GM18502 (cell line): ENCODE measurements around the gene KRTAP1-1.
"Not testable (repeated sequence)": the region's sequence is repeated elsewhere in the genome, so short reads cannot be mapped to it uniquely, and the experiment has no call there.

Source experiments
- ATAC-seq: cut with Tn5 transposase; IDR thresholded peaks from one replicate; pipeline ENCODE4 v1.9.1; 2021; ENCODE audit warnings: mild to moderate bottlenecking; ENCODE audit not compliant: unreplicated experiment, poor library complexity

KRTAP1-1 gene

DNA sequence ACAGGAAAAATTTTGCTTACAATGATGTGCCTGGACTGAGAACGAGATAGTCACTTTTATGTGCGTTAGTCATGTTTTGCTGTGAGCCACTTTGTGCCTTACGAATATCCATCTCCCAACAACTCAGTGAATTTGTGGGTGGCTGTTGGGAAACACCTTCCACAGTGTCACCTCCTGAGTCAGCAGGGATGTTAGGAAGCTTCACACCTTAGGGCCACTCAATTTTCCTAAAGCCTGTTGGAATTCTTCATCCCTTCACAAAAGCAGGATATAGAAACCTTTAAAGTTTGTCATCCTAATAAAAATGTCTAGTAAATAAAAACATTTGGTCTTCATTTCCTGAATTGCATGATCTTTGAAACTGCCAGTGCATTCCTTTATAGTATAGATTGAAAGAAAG lies 28.1 kb downstream of the KRTAP1-1 start:
- ATAC-seq: no peak

DNA sequence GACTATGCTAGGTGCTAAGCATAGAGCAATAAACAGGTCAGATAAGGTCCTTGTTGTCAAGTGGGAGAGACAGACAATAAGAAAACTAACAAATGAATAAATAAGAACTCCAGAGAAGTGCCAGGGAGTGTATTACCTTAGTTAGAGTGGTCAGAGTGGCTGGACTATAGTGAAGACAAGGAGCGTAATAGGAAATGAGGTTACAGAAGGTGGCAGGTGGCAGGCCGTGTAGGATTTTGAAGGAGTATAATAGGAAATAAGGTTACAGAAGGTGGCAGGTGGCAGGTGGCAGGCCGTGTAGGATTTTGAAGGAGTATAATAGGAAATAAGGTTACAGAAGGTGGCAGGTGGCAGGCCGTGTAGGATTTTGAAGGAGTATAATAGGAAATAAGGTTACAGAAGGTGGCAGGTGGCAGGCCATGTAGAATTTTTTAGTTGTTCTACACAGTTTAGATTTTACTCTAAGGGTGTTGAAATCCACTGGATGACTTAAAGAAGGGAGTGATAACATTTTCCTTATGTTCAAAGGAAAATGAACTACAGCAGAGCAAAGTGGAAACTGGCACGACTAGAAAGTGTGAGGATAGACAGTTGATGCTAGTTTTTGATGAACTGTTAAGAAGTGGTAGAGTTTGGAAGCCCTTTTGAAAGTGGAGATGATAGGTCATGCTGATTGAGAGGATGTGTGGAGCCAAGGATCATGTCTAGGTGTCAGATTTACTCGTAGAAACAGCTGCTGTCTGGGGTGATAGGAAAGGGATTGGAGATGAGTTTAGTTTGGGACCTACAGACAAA lies 28.7 kb downstream of the KRTAP1-1 start:
- no peak for ATAC-seq

- ATAC-seq: no peak
These were observed 30.8 kb downstream of the KRTAP1-1 start for GRCh38 chr17:41010441-41010840.

- ATAC-seq: no peak
These were observed 31.3 kb downstream of the KRTAP1-1 start for GRCh38 chr17:41009936-41010335.

- no peak for ATAC-seq
These were observed 31.9 kb downstream of the KRTAP1-1 start for GRCh38 chr17:41009301-41009760.

DNA sequence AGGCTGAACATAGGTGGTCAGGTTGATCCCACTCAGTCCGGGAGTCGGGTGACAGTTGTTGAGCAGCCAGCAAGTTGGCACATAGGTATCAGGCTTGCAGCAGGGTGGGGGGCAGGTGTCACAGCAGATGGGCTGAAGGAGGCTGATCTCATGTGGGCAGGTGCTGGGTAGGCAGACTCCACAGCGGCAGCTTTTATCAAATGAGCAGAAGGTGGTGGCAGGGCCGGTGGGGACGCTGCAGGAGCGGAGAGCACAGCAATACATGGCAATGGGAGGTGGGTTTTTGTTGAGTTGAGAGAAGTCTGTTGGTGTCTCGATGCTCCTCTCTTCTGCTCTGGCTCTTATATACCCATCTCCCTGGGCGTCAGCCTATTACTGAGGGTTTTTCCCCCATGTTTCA lies 32.4 kb downstream of the KRTAP1-1 start, which contains the start of gene KRTAP3-1:
TSS of gene KRTAP3-1 (minus strand) at position 318 of the 400 bp plus-strand sequence. CDS start at position 264, 54 bp downstream.
- ATAC-seq: no peak

DNA sequence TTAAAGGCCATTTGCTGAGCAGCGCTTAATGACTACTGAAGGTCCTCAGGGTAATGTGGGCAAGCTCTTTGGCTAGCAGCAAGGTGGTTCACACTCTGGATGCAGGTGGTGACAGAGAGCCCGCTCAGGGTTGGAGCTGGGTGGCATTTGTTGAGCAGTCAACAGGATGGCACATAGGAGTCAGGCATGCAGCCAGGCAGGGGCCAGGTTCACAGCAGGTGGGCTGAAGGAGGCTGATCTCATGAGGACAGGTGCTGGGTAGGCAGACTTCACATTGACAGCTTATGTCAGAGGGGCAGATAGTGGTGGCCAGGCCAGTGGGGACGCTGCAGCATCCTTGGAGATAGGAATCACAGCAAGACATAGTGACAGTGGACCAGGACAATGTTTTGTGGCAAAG lies 36.9 kb downstream of the KRTAP1-1 start:
- no peak for ATAC-seq

DNA sequence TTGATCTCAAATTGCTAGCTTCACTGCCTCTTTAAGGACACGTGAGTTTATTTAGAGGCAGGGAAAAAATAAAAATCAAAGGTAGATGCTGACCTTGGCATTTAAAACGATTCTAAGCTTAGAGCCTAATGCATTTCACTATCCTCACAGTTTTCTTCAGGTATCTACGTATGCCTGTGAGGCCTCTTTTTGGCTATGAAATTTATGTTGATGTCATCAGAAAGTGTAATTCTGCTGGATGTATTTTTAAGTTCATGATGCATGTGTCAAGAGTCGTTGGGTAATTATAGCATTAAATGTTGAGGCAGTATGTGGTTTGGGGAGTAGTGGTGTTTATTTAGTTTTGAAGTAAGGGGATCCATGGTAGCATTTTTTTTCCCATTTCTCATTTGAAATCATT lies 37.3 kb downstream of the KRTAP1-1 start:
- no peak for ATAC-seq

- no peak for ATAC-seq
These were observed 38.4 kb downstream of the KRTAP1-1 start for GRCh38 chr17:41002814-41003213.

- ATAC-seq: no peak
These were observed 39.5 kb downstream of the KRTAP1-1 start for GRCh38 chr17:41001795-41002194.

GRCh38 chr17:40999563-40999962 lies 41.7 kb downstream of the KRTAP1-1 start, which contains the start of gene KRTAP3-2:
TSS of gene KRTAP3-2 (minus strand) at chr17:40999906. CDS start at chr17:40999853, 53 bp downstream.
- not testable (repeated sequence) for ATAC-seq

DNA sequence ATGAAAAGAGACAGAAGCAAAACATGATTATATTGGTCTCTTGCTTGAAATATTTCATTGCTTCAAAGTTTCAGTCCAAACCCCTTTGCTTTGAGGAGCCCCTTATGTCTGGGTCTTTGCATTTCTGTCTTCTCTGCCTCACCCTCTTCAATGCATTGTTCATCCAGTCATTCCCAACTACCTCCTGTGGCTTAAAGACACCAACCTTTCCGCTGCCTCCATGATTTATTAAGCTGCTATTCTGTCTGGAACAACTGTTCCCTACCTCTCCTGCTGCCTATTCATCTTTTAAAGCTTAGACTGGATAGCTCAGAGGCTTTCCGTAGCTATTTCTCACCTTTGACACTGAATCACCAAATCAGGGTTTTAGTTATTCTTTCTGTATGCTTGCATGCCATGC lies 43.9 kb downstream of the KRTAP1-1 start:
- ATAC-seq: no peak

- ATAC-seq: no peak
These were observed 44.4 kb downstream of the KRTAP1-1 start for GRCh38 chr17:40996829-40997228.

- no peak for ATAC-seq
These were observed 46.1 kb downstream of the KRTAP1-1 start for GRCh38 chr17:40995116-40995515.

- ATAC-seq: no peak
These were observed 47.4 kb downstream of the KRTAP1-1 start, which contains the start of gene KRTAP3-3 for GRCh38 chr17:40993839-40994238. TSS of gene KRTAP3-3 (minus strand) at chr17:40994164. CDS start at chr17:40994097, 67 bp downstream.

DNA sequence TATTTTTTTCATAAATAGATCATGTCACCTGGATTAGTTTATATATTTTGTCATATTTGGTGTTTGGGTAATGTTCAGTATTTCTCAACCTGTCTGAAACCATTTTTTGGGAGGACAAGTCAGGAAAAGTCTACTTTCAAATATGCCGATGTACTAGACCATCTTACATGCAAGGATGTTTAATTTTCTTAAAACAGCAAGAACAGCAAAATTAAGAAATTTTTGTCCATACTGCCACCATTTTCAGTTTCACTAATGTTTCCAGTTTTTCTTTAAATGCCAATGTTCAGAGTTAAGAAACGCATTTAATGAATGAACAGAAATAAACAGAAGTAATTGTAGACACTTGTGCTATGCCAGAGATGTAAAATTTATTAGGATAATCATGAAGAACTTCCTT lies 48.2 kb downstream of the KRTAP1-1 start:
- no peak for ATAC-seq

DNA sequence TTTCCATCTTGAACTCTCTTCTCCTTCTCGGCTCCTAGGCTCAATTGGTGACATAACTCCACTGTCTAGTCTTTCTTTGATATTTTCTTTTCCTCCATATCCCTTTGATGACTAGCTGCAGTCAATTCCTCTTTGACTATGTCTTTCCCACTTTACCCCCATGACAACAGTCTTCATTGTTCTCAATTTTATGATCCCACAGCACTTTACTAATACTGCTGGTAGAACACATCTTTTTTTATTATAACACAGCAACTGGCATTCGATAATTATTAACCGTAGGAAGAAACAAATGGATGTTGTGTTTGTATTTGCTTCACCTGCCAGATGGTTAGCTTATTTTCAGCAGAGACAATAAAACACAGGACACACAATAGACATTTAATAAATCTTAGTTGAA lies 48.6 kb downstream of the KRTAP1-1 start:
- no peak for ATAC-seq
